OCI-LY3 (cell line): ENCODE data around the gene APBB2.

Experiments used
- H2AFZ ChIP-seq: fragments of 200-600, 300-600 bp; shearing (Covaris generic); 2 replicates; pipeline ENCODE4 v1.6.0; 2014; ENCODE audit warnings: antibody characterized with exemption, low read depth, low read length
- H3K27ac ChIP-seq: fragments of 200-600, 300-600 bp; sonication (generic); 2 replicates; pipeline ENCODE4 v1.5.1; 2014; ENCODE audit warnings: mild to moderate bottlenecking, low read length, moderate library complexity, mixed read lengths
- H3K27me3 ChIP-seq: fragments of 200-600, 300-600 bp; sonication (generic); 2 replicates; pipeline ENCODE4 v1.6.1; 2014; ENCODE audit warnings: low read depth, low read length, mixed read lengths
- H3K36me3 ChIP-seq: fragments of 200-600, 300-600 bp; sonication (generic); replicated peaks from 2 replicates; pipeline ENCODE3; 2014; ENCODE audit warnings: low read depth, low read length, mixed read lengths
- H3K4me1 ChIP-seq: fragments of 300-600, 200-600 bp; sonication (generic); 2 replicates; pipeline ENCODE4 v1.6.1; 2014; ENCODE audit warnings: low read length, mixed read lengths
- H3K4me2 ChIP-seq: fragments of 200-600, 300-600 bp; sonication (generic); 2 replicates; pipeline ENCODE4 v1.6.1; 2014; ENCODE audit warnings: low read length, mixed read lengths
- H3K4me3 ChIP-seq: fragments of 300-600, 200-600 bp; sonication (generic); 2 replicates; pipeline ENCODE4 v1.5.1; 2014; ENCODE audit warnings: antibody characterized with exemption, mild to moderate bottlenecking, low read length, moderate library complexity
- H3K79me2 ChIP-seq: fragments of 300-600, 200-600 bp; shearing (Covaris generic); 2 replicates; pipeline ENCODE4 v1.6.1; 2014; ENCODE audit warnings: mild to moderate bottlenecking, low read length, mixed read lengths
- H3K9ac ChIP-seq: fragments of 300-600, 200-600 bp; shearing (Covaris generic); 2 replicates; pipeline ENCODE4 v1.6.0; 2014; ENCODE audit warnings: mild to moderate bottlenecking, low read length, moderate library complexity
- H3K9me3 ChIP-seq: fragments of 200-600, 300-600 bp; shearing (Covaris generic); 2 replicates; pipeline ENCODE4 v1.6.1; 2014; ENCODE audit warnings: low read length, mixed read lengths; ENCODE audit not compliant: insufficient read depth
- H4K20me1 ChIP-seq: fragments of 200-600, 300-600 bp; sonication (generic); 2 replicates; pipeline ENCODE4 v1.6.1; 2016; ENCODE audit warnings: low read length, mixed read lengths; ENCODE audit not compliant: insufficient read depth
- CTCF ChIP-seq: fragments of 200-600, 300-600 bp; sonication (generic); IDR thresholded peaks from 2 replicates; pipeline ENCODE4 v1.5.1; 2014; ENCODE audit warnings: antibody characterized with exemption, low read length, low read depth
- EZH2phosphoT487 ChIP-seq: fragments of 200-600 bp; shearing (Covaris generic); IDR thresholded peaks from 2 replicates; pipeline ENCODE4 v1.6.1; 2018; ENCODE audit warnings: antibody characterized with exemption, mixed run types, low read depth

Gene APBB2

GRCh38 chr4:41209187-41209586 is 5.2 kb downstream of the APBB2 start:
- H3K9ac ChIP-seq, result no peak overlapping the region
- no peaks in the 10 kb centered on the region for H4K20me1 ChIP-seq
- H3K4me1 ChIP-seq, result peaks cover 4% of the 10 kb centered on the region; the same call in 1 of the 2 replicates
- H3K4me3 ChIP-seq, result no peak overlapping the region
- no peaks in the 10 kb centered on the region for H3K79me2 ChIP-seq
- H3K27me3 ChIP-seq, result peaks cover 18% of the 10 kb centered on the region
- TF ChIP-seq CTCF (no peak), EZH2phosphoT487 (no peak)
- no peak overlapping the region for H3K4me2 ChIP-seq
- H3K36me3 ChIP-seq, result no peaks in the 10 kb centered on the region
- no peaks in the 10 kb centered on the region for H3K9me3 ChIP-seq
- H3K27ac ChIP-seq, result no peak overlapping the region
- no peak overlapping the region for H2AFZ ChIP-seq

GRCh38 chr4:41207291-41207831 is 7.0 kb downstream of the APBB2 start:
- no peaks in the 10 kb centered on the region for H3K79me2 ChIP-seq
- H2AFZ ChIP-seq, result no peak overlapping the region
- H3K4me1 ChIP-seq, result no peaks in the 10 kb centered on the region
- no peak overlapping the region for H3K4me2 ChIP-seq
- no peaks in the 10 kb centered on the region for H4K20me1 ChIP-seq
- H3K27me3 ChIP-seq, result peaks cover 14% of the 10 kb centered on the region
- H3K27ac ChIP-seq, result no peak overlapping the region
- no peaks in the 10 kb centered on the region for H3K9me3 ChIP-seq
- TF ChIP-seq CTCF, result no peak
- no peak for TF ChIP-seq EZH2phosphoT487
- H3K9ac ChIP-seq, result no peak overlapping the region
- H3K4me3 ChIP-seq, result no peak overlapping the region
- no peaks in the 10 kb centered on the region for H3K36me3 ChIP-seq

GRCh38 chr4:41205854-41206460 is 8.4 kb downstream of the APBB2 start:
- H3K4me3 ChIP-seq, result no peak overlapping the region
- H3K9ac ChIP-seq, result no peak overlapping the region
- H3K36me3 ChIP-seq, result no peaks in the 10 kb centered on the region
- H3K9me3 ChIP-seq, result no peaks in the 10 kb centered on the region
- no peak overlapping the region for H2AFZ ChIP-seq
- no peak overlapping the region for H3K27ac ChIP-seq
- no peak overlapping the region for H3K4me2 ChIP-seq
- TF ChIP-seq EZH2phosphoT487 (no peak), CTCF (no peak)
- no peaks in the 10 kb centered on the region for H3K79me2 ChIP-seq
- H3K4me1 ChIP-seq, result no peaks in the 10 kb centered on the region
- H4K20me1 ChIP-seq, result no peaks in the 10 kb centered on the region
- H3K27me3 ChIP-seq, result peaks cover 21% of the 10 kb centered on the region

GRCh38 chr4:41205130-41205529 is 9.2 kb downstream of the APBB2 start:
- Histone ChIP-seq H3K4me3 (no peak overlapping the region), H2AFZ (no peak overlapping the region), H3K79me2 (no peaks in the 10 kb centered on the region), H3K27ac (no peak overlapping the region), H3K36me3 (no peaks in the 10 kb centered on the region), H3K9ac (no peak overlapping the region), H3K27me3 (peaks cover 28% of the 10 kb centered on the region), H3K4me1 (no peaks in the 10 kb centered on the region), H4K20me1 (no peaks in the 10 kb centered on the region), H3K4me2 (no peak overlapping the region), H3K9me3 (no peaks in the 10 kb centered on the region)
- no peak for TF ChIP-seq EZH2phosphoT487
- TF ChIP-seq CTCF, result no peak
